ENCODE results near the gene ABCC1. TPM values are rescaled to one million over a fixed set of nuclear protein-coding genes. Genes with fewer than 3 reads are reported as not detected.

Gene ABCC1
- total RNA-seq, 1 experiment from 2014 or later, result 56.4 TPM

GRCh38 chr16:16009401-16009800 lies 60.0 kb downstream of the ABCC1 start:
- Histone ChIP-seq H3K18ac (ENCODE audit: insufficient read length, low read depth, low read length) (no peak overlapping the region), H4K8ac (replicated peaks; ENCODE audit: insufficient read length, low read depth, low read length) (no peak overlapping the region), H2AFZ (ENCODE audit: low read length) (no peak overlapping the region), H3K14ac (ENCODE audit: insufficient read depth, low read length) (no peak overlapping the region), H4K5ac (ENCODE audit: insufficient read length, low read depth, low read length) (no peak overlapping the region), H3K4me1 (ENCODE audit: insufficient read depth, low read length) (no peaks in the 10 kb centered on the region), H3K56ac (ENCODE audit: insufficient read length, low read depth, low read length) (no peak overlapping the region), H2BK12ac (ENCODE audit: insufficient read length, low read depth, low read length) (no peak overlapping the region), H3K27me3 (ENCODE audit: insufficient read depth, low read length) (no peaks in the 10 kb centered on the region), H2AK5ac (ENCODE audit: insufficient read length, low read length) (no peak overlapping the region), H3K4me2 (ENCODE audit: insufficient read depth, insufficient read length, low read length) (no peak overlapping the region), H3K27ac (ENCODE audit: insufficient read length, low read depth, low read length) (no peak overlapping the region), H3K23me2 (ENCODE audit: insufficient read length, low read depth, low read length, poor library complexity, severe bottlenecking) (no peaks in the 10 kb centered on the region), H3T11ph (ENCODE audit: low read length) (no peak overlapping the region), H2BK15ac (ENCODE audit: low read depth, low read length) (no peak overlapping the region), H4K91ac (ENCODE audit: insufficient read length, low read depth, low read length) (no peak overlapping the region), H3K9me3 (ENCODE audit: control insufficient read depth, low read depth, low read length) (no peaks in the 10 kb centered on the region), H2BK20ac (ENCODE audit: low read depth, low read length, poor library complexity, severe bottlenecking) (no peak overlapping the region), H3K79me1 (ENCODE audit: insufficient read depth, low read depth, low read length, poor library complexity, severe bottlenecking) (peaks cover 7% of the 10 kb centered on the region), H3K4ac (ENCODE audit: low read depth, low read length) (no peak overlapping the region), H2BK120ac (ENCODE audit: low read depth, low read length, poor library complexity, severe bottlenecking) (no peak overlapping the region), H3K79me2 (ENCODE audit: insufficient read depth, low read length) (no peaks in the 10 kb centered on the region; the same call in 1 of the 2 replicates), H3K9ac (ENCODE audit: extremely low read depth, insufficient read length, low read length) (no peak overlapping the region), H4K20me1 (ENCODE audit: control insufficient read depth, insufficient read depth, insufficient read length) (no peaks in the 10 kb centered on the region), H3K23ac (ENCODE audit: insufficient read length, low read depth, low read length) (no peak overlapping the region), H2BK5ac (ENCODE audit: insufficient read length, low read length) (no peak overlapping the region)
- no peak for TF ChIP-seq CTCF (conservative IDR thresholded peaks at IDR 0.05)
- Mint-ChIP-seq H3K36me3 (ENCODE audit: insufficient read depth in 1 of 3, low read depth in 3 of 3) (peaks cover 15 to 45% (median 37%) of the 10 kb centered on the region in 3 experiments; a peak in 6 of 7 replicates), H3K9me3 (no peaks in the 10 kb centered on the region), H3K4me3 (no peak overlapping the region), H3K27me3 (ENCODE audit: low read depth) (no peaks in the 10 kb centered on the region; the same call in 1 of the 2 replicates), H3K4me1 (no peaks in the 10 kb centered on the region), H3K27ac (peak overlapping the region in 1 of 3 experiments; percentile 81; a peak in 2 of 7 replicates)
- WGBS (ENCODE audit: extremely low coverage, insufficient read length, low lambda C conversion rate), result no CpG with 5 or more reads among the region's 11 CpGs
- DNase-seq, result no peak
